ENCODE data around the gene RASGRP1.

DNA sequence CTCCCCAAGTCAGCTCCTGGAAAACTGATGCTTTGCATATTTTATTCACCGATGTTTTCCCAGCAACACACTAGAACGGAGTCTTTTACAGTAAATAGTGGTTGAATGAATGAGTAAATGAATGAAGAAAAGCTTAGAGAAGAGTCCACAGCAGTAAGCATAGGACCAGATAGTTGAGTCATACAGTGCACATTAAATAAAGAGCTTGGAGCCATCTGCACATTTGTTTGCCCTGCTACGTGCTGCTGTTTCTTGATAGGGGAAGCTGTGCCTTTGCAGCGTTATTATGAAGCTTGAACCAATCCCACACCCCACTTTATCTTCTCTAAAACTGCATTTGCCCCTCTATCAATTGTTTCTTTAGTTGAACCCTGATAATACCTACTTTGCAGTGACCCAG lies 109.5 kb downstream of the RASGRP1 start:
- TF ChIP-seq BACH2 (CRISPR knock-in tag; IDR thresholded peaks at IDR 0.05; ENCODE audit: borderline replicate concordance) (no peak), CREB5 (CRISPR knock-in tag; IDR thresholded peaks at IDR 0.05; ENCODE audit: low read depth) (no peak), ESRRG (CRISPR knock-in tag; IDR thresholded peaks at IDR 0.05) (no peak), ZFP30 (CRISPR knock-in tag; IDR thresholded peaks at IDR 0.05) (no peak), ZFP3 (CRISPR knock-in tag; IDR thresholded peaks at IDR 0.05) (no peak)
- TF ChIP-seq, protein P1, sequence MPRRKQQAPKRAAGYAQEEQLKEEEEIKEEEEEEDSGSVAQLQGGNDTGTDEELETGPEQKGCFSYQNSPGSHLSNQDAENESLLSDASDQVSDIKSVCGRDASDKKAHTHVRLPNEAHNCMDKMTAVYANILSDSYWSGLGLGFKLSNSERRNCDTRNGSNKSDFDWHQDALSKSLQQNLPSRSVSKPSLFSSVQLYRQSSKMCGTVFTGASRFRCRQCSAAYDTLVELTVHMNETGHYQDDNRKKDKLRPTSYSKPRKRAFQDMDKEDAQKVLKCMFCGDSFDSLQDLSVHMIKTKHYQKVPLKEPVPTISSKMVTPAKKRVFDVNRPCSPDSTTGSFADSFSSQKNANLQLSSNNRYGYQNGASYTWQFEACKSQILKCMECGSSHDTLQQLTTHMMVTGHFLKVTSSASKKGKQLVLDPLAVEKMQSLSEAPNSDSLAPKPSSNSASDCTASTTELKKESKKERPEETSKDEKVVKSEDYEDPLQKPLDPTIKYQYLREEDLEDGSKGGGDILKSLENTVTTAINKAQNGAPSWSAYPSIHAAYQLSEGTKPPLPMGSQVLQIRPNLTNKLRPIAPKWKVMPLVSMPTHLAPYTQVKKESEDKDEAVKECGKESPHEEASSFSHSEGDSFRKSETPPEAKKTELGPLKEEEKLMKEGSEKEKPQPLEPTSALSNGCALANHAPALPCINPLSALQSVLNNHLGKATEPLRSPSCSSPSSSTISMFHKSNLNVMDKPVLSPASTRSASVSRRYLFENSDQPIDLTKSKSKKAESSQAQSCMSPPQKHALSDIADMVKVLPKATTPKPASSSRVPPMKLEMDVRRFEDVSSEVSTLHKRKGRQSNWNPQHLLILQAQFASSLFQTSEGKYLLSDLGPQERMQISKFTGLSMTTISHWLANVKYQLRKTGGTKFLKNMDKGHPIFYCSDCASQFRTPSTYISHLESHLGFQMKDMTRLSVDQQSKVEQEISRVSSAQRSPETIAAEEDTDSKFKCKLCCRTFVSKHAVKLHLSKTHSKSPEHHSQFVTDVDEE (CRISPR knock-in tag; IDR thresholded peaks at IDR 0.05): no peak

Data from SK-N-SH treated with all-trans-retinoic acid at 6 μM for 48 hours (cell line).